ENCODE results near the gene IFNK.

DNA sequence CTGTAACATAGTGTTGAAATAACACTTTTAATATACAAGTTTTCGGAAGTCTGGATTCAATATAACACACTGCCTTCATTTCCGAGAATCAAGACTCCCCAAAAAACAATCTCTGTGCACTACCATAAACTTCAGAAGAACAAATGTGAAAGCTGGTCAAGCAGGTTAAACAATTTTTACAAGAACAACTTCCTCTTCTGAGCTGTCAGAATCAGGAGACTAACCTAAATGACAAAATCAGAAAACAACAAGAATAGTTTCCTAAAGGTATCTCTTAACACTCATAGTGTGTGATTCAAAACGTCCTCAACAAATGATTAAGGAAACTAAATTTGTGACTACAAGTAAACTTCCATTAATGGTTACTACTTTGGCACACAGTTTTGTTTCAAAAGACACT lies 37.6 kb downstream of the IFNK start:
- TF ChIP-seq CTCF (conservative IDR thresholded peaks at IDR 0.05; ENCODE audit: low read depth, low read length) = no peak
- TF ChIP-seq EZH2 (IDR thresholded peaks at IDR 0.05; ENCODE audit: borderline replicate concordance, low read depth, low read length, poor library complexity, severe bottlenecking) = no peak

Data from A673 (cell line).